SK-N-SH (cell line): ENCODE measurements around the gene HOXB5. TPM values are rescaled to one million over a fixed set of nuclear protein-coding genes. Genes with fewer than 3 reads are reported as not detected.

Source experiments
- CTCF ChIA-PET: fragments of 300-600, 350-600 bp; formaldehyde crosslinking; extraction: SDS; loops from one replicate; lab custom pipeline; 2021; lab: Yijun Ruan, JAX
- POLR2A ChIA-PET: fragments of 350-600 bp; sonication (Branson Sonifier 250); formaldehyde crosslinking; extraction: SDS; loops from one replicate; lab custom pipeline; 2020; ENCODE audit warnings: antibody characterized with exemption, inconsistent platforms; lab: Yijun Ruan, JAX
- DNase-seq: peaks from one replicate; pipeline ENCODE4 v3.0.0; 2012
- H2AFZ ChIP-seq: fragments of 200-600 bp; sonication (generic); 2 replicates; pipeline ENCODE4 v1.8.1; 2016; ENCODE audit warnings: antibody characterized with exemption, mild to moderate bottlenecking, low read depth
- H3F3A ChIP-seq: fragments of 200-600 bp; sonication (generic); replicated peaks from 2 replicates; pipeline ENCODE3; 2016; ENCODE audit warnings: antibody characterized with exemption, mild to moderate bottlenecking; ENCODE audit not compliant: insufficient read depth
- H3K27ac ChIP-seq, 2 experiments: fragments of 200-500 bp in 1 of 2; fragments of 200-600 bp in 1 of 2; sonication (Bioruptor generic) in 1 of 2; sonication (generic), shearing (Covaris generic) in 1 of 2; 2 replicates each; pipeline versions ENCODE4 v1.5.1 to v1.6.1; 2014 to 2016; ENCODE audit warnings: low read depth in 2 of 2, inconsistent platforms in 1 of 2, low read length in 1 of 2, mild to moderate bottlenecking in 1 of 2, mixed read lengths in 1 of 2
- H3K27me3 ChIP-seq: fragments of 200-600 bp; sonication (generic), shearing (Covaris generic); 2 replicates; pipeline ENCODE4 v1.6.1; 2016; ENCODE audit warnings: mixed run types; ENCODE audit not compliant: insufficient read depth
- H3K36me3 ChIP-seq, 2 experiments: fragments of 200-500 bp in 1 of 2; fragments of 200-600 bp in 1 of 2; sonication (Bioruptor generic) in 1 of 2; sonication (generic) in 1 of 2; replicated peaks in 1 of 2; 2 replicates each; pipeline versions ENCODE3 to v1.5.1; 2014 to 2016; ENCODE audit warnings: low read length in 1 of 2, mild to moderate bottlenecking in 1 of 2; ENCODE audit not compliant: insufficient read depth in 2 of 2, control insufficient read depth in 1 of 2
- H3K4me1 ChIP-seq, 2 experiments: fragments of 200-500 bp in 1 of 2; fragments of 200-600 bp in 1 of 2; sonication (Bioruptor generic) in 1 of 2; sonication (generic), shearing (Covaris generic) in 1 of 2; 2 replicates each; pipeline versions ENCODE4 v1.5.1 to v1.6.1; 2014 to 2016; ENCODE audit warnings: low read depth in 1 of 2, low read length in 1 of 2, mixed run types in 1 of 2; ENCODE audit not compliant: insufficient read depth in 2 of 2, control insufficient read depth in 1 of 2
- H3K4me2 ChIP-seq: fragments of 200-600 bp; sonication (generic), shearing (Covaris generic); 2 replicates; pipeline ENCODE4 v1.6.1; 2017; ENCODE audit warnings: mixed run types
- H3K4me3 ChIP-seq, 2 experiments: fragments of 200-500 bp in 1 of 2; fragments of 200-600 bp in 1 of 2; sonication (Bioruptor generic) in 1 of 2; sonication (generic), shearing (Covaris generic) in 1 of 2; 2 replicates each; pipeline versions ENCODE4 v1.5.1 to v1.8.1; 2014 to 2016; ENCODE audit warnings: low read depth in 2 of 2, inconsistent platforms in 1 of 2, low read length in 1 of 2, mild to moderate bottlenecking in 1 of 2, mixed read lengths in 1 of 2, moderate library complexity in 1 of 2
- H3K79me2 ChIP-seq: fragments of 200-600 bp; sonication (generic); 2 replicates; pipeline ENCODE4 v1.8.1; 2017; ENCODE audit warnings: mild to moderate bottlenecking; ENCODE audit not compliant: insufficient read depth
- H3K9ac ChIP-seq: fragments of 200-600 bp; sonication (generic); 2 replicates; pipeline ENCODE4 v1.6.1; 2017; ENCODE audit warnings: mixed run types
- H3K9me2 ChIP-seq: fragments of 200-600 bp; sonication (generic); 2 replicates; pipeline ENCODE4 v1.6.1; 2017; ENCODE audit warnings: mixed run types
- H3K9me3 ChIP-seq: fragments of 200-600 bp; sonication (generic); 2 replicates; pipeline ENCODE4 v1.6.1; 2017; ENCODE audit warnings: mixed run types, mild to moderate bottlenecking, moderate library complexity
- H4K20me1 ChIP-seq: fragments of 200-600 bp; sonication (generic); 2 replicates; pipeline ENCODE4 v1.6.1; 2017; ENCODE audit warnings: mild to moderate bottlenecking, mixed run types; ENCODE audit not compliant: insufficient read depth
- EP300 ChIP-seq, 2 experiments: IDR thresholded peaks; 2 replicates each; pipeline versions ENCODE4 v1.4.0 to v1.6.1; 2012; ENCODE audit warnings: borderline replicate concordance in 1 of 2, low read depth in 1 of 2, low read length in 1 of 2
- EZH2phosphoT487 ChIP-seq: fragments of 200-600 bp; sonication (generic); IDR thresholded peaks from 2 replicates; pipeline ENCODE4 v1.6.1; 2017; ENCODE audit warnings: low read depth, mixed run types, mild to moderate bottlenecking, antibody characterized with exemption, moderate library complexity, borderline replicate concordance
- FOXJ3 ChIP-seq: sonication (generic); formaldehyde crosslinking; IDR thresholded peaks from 2 replicates; pipeline ENCODE4 v1.5.1; 2020; ENCODE audit warnings: mild to moderate bottlenecking, missing genetic modification reagents
- GABPA ChIP-seq: IDR thresholded peaks from 2 replicates; pipeline ENCODE4 v1.4.0; 2012; ENCODE audit warnings: low read depth, mild to moderate bottlenecking
- MXI1 ChIP-seq: IDR thresholded peaks from 2 replicates; pipeline ENCODE4 v1.6.1; 2012; ENCODE audit warnings: mild to moderate bottlenecking, low read depth, low read length, improper control_type of control experiment
- NFIC ChIP-seq: IDR thresholded peaks from 2 replicates; pipeline ENCODE4 v1.4.0; 2012; ENCODE audit warnings: borderline replicate concordance
- POLR2AphosphoS5 ChIP-seq: IDR thresholded peaks from 2 replicates; pipeline ENCODE4 v1.6.1; 2012; ENCODE audit warnings: low read depth, low read length
- RAD21 ChIP-seq: IDR thresholded peaks from 2 replicates; pipeline ENCODE4 v1.6.1; 2012; ENCODE audit warnings: mild to moderate bottlenecking, low read length
- RCOR1 ChIP-seq: fragments of 150-350 bp; IDR thresholded peaks from 2 replicates; pipeline ENCODE4 v1.6.1; 2017; ENCODE audit warnings: antibody characterized with exemption, low read length
- RFX5 ChIP-seq: IDR thresholded peaks from 2 replicates; pipeline ENCODE4 v1.6.1; 2012; ENCODE audit warnings: mild to moderate bottlenecking, improper control_type of control experiment, low read length
- TEAD4 ChIP-seq: IDR thresholded peaks from 2 replicates; pipeline ENCODE4 v1.4.0; 2012; ENCODE audit warnings: mild to moderate bottlenecking, borderline replicate concordance; ENCODE audit not compliant: insufficient read depth
- YY1 ChIP-seq: IDR thresholded peaks from 2 replicates; pipeline ENCODE4 v1.4.0; 2012; ENCODE audit warnings: low read depth, mild to moderate bottlenecking
- WGBS: methylation state at CpG from one replicate; pipeline ENCODE4 v1.1.6; 2017; ENCODE audit warnings: low lambda C conversion rate; 5-methylcytosine and 5-hydroxymethylcytosine counted together
- polyA plus RNA-seq, 3 experiments: library from polyadenylated mRNA; depleted of rRNA; stranded (reverse); fragments of >200 nt; gene quantifications; 2 replicates each; pipeline ENCODE4 v1.2.3, GENCODE V29; 2012
- TF ChIP-seq, protein P1 (sequence below): IDR thresholded peaks from 2 replicates; pipeline ENCODE4 v1.4.0; 2012; ENCODE audit warnings: low read depth, borderline replicate concordance
- TF ChIP-seq, protein P2 (sequence below): fragments of 150-350 bp; IDR thresholded peaks from 2 replicates; pipeline ENCODE4 v1.6.1; 2017; ENCODE audit warnings: antibody characterized with exemption, low read length, low read depth, borderline replicate concordance
- TF ChIP-seq, protein P3 (sequence below): IDR thresholded peaks from 2 replicates; pipeline ENCODE4 v1.4.0; 2012; ENCODE audit warnings: low read depth, borderline replicate concordance
- TF ChIP-seq, protein P4 (sequence below): IDR thresholded peaks from 2 replicates; pipeline ENCODE4 v1.6.1; 2012; ENCODE audit warnings: mild to moderate bottlenecking, low read depth, low read length, moderate library complexity
- TF ChIP-seq, protein P5 (sequence below): fragments of 200-600 bp; sonication (generic); IDR thresholded peaks from 2 replicates; pipeline ENCODE4 v1.6.1; 2017; ENCODE audit warnings: antibody characterized with exemption, mild to moderate bottlenecking, moderate library complexity

Gene HOXB5
- polyA plus RNA-seq, 1 of the 3 experiments (the other 2 are of a cell fraction): not detected

DNA sequence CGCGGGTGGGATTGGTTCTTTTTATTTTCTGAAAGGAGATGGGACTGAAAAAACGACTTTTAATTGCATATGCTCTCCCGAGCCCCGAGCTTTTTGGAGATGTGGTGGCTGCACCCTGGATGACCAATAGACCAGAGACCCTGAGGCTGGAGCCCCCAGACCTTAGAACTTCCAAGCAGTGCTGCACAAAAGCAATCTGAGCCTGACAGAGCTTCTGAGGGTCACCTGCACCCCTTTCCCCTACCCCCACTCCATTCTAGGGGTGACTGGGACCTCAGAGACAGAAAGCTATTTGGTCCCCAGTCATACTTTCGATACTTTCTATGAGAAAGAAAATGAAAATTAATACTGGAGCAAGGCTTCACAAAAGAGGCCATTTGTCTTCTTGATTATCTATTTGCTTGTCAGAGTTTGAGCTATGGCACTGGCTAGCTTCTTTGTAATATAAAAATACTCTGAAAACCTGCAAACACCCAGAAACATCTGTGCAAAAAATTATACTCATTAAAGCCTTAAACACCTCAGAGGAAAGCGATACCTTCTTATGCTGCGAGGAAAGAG lies 19.0 kb downstream of the HOXB5 start:
- TF ChIP-seq, protein P1, sequence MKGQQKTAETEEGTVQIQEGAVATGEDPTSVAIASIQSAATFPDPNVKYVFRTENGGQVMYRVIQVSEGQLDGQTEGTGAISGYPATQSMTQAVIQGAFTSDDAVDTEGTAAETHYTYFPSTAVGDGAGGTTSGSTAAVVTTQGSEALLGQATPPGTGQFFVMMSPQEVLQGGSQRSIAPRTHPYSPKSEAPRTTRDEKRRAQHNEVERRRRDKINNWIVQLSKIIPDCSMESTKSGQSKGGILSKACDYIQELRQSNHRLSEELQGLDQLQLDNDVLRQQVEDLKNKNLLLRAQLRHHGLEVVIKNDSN: no peak
- TF ChIP-seq NFIC: no peak
- TF ChIP-seq, protein P2, sequence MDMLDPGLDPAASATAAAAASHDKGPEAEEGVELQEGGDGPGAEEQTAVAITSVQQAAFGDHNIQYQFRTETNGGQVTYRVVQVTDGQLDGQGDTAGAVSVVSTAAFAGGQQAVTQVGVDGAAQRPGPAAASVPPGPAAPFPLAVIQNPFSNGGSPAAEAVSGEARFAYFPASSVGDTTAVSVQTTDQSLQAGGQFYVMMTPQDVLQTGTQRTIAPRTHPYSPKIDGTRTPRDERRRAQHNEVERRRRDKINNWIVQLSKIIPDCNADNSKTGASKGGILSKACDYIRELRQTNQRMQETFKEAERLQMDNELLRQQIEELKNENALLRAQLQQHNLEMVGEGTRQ: no peak
- no peak for TF ChIP-seq RAD21
- no peak for TF ChIP-seq TEAD4
- no peak for TF ChIP-seq RCOR1
- TF ChIP-seq, protein P3, sequence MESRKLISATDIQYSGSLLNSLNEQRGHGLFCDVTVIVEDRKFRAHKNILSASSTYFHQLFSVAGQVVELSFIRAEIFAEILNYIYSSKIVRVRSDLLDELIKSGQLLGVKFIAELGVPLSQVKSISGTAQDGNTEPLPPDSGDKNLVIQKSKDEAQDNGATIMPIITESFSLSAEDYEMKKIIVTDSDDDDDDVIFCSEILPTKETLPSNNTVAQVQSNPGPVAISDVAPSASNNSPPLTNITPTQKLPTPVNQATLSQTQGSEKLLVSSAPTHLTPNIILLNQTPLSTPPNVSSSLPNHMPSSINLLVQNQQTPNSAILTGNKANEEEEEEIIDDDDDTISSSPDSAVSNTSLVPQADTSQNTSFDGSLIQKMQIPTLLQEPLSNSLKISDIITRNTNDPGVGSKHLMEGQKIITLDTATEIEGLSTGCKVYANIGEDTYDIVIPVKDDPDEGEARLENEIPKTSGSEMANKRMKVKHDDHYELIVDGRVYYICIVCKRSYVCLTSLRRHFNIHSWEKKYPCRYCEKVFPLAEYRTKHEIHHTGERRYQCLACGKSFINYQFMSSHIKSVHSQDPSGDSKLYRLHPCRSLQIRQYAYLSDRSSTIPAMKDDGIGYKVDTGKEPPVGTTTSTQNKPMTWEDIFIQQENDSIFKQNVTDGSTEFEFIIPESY: no peak
- no peak for TF ChIP-seq EP300 (IDR thresholded peaks at IDR 0.05; ENCODE audit: borderline replicate concordance in 1 of 2, low read depth in 1 of 2, low read length in 1 of 2)
- TF ChIP-seq, protein P4, sequence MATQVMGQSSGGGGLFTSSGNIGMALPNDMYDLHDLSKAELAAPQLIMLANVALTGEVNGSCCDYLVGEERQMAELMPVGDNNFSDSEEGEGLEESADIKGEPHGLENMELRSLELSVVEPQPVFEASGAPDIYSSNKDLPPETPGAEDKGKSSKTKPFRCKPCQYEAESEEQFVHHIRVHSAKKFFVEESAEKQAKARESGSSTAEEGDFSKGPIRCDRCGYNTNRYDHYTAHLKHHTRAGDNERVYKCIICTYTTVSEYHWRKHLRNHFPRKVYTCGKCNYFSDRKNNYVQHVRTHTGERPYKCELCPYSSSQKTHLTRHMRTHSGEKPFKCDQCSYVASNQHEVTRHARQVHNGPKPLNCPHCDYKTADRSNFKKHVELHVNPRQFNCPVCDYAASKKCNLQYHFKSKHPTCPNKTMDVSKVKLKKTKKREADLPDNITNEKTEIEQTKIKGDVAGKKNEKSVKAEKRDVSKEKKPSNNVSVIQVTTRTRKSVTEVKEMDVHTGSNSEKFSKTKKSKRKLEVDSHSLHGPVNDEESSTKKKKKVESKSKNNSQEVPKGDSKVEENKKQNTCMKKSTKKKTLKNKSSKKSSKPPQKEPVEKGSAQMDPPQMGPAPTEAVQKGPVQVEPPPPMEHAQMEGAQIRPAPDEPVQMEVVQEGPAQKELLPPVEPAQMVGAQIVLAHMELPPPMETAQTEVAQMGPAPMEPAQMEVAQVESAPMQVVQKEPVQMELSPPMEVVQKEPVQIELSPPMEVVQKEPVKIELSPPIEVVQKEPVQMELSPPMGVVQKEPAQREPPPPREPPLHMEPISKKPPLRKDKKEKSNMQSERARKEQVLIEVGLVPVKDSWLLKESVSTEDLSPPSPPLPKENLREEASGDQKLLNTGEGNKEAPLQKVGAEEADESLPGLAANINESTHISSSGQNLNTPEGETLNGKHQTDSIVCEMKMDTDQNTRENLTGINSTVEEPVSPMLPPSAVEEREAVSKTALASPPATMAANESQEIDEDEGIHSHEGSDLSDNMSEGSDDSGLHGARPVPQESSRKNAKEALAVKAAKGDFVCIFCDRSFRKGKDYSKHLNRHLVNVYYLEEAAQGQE: no peak
- TF ChIP-seq, protein P5, sequence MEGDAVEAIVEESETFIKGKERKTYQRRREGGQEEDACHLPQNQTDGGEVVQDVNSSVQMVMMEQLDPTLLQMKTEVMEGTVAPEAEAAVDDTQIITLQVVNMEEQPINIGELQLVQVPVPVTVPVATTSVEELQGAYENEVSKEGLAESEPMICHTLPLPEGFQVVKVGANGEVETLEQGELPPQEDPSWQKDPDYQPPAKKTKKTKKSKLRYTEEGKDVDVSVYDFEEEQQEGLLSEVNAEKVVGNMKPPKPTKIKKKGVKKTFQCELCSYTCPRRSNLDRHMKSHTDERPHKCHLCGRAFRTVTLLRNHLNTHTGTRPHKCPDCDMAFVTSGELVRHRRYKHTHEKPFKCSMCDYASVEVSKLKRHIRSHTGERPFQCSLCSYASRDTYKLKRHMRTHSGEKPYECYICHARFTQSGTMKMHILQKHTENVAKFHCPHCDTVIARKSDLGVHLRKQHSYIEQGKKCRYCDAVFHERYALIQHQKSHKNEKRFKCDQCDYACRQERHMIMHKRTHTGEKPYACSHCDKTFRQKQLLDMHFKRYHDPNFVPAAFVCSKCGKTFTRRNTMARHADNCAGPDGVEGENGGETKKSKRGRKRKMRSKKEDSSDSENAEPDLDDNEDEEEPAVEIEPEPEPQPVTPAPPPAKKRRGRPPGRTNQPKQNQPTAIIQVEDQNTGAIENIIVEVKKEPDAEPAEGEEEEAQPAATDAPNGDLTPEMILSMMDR: no peak
- no peak for TF ChIP-seq EZH2phosphoT487
- no peak for TF ChIP-seq MXI1
- no peak for TF ChIP-seq YY1
- no peak for TF ChIP-seq FOXJ3 (CRISPR knock-in tag)
- TF ChIP-seq GABPA: no peak
- TF ChIP-seq RFX5: no peak
- TF ChIP-seq POLR2AphosphoS5: no peak
- no peaks in the 10 kb centered on the region for H3K9me2 ChIP-seq
- peaks cover 94% of the 10 kb centered on the region for H3K27me3 ChIP-seq
- no peak for DNase-seq
- H3F3A ChIP-seq: no peaks in the 10 kb centered on the region
- H2AFZ ChIP-seq: no peak overlapping the region
- H3K79me2 ChIP-seq: no peaks in the 10 kb centered on the region
- H3K4me2 ChIP-seq: no peak overlapping the region
- no peak overlapping the region for H3K9ac ChIP-seq
- H3K4me1 ChIP-seq: no peaks in the 10 kb centered on the region; a peak in 1 of 4 replicates
- ChIA-PET CTCF (interaction anchor here (1.0 to 1.6 kb wide), 6 partner anchors 18 to 266 kb away, joined by 3 to 6 read pairs (median 4); no protein-coding TSS in a partner anchor), POLR2A (no interaction called here)
- WGBS: 16% methylated on average over 8 of the region's 8 CpGs
- H3K36me3 ChIP-seq: no peaks in the 10 kb centered on the region
- H3K9me3 ChIP-seq: no peaks in the 10 kb centered on the region
- no peak overlapping the region for H3K27ac ChIP-seq
- H4K20me1 ChIP-seq: 0 out of 2 replicates have a peak, but pooled peaks cover 5% of the 10 kb centered on the region
- no peak overlapping the region for H3K4me3 ChIP-seq
